OCI-LY1 (cell line): ENCODE measurements around the gene COX6A2.

ENCODE experiments used
- H2AFZ ChIP-seq: fragments of 200-600 bp; sonication (generic), shearing (Covaris generic); 2 replicates; pipeline ENCODE4 v1.6.0; 2014; ENCODE audit warnings: antibody characterized with exemption, mild to moderate bottlenecking, low read length
- H3F3A ChIP-seq: fragments of 200-600 bp; sonication (generic), shearing (Covaris generic); 2 replicates; pipeline ENCODE4 v1.6.0; 2014; ENCODE audit warnings: mild to moderate bottlenecking, antibody characterized with exemption, low read length, moderate library complexity; ENCODE audit not compliant: insufficient read depth
- H3K27ac ChIP-seq: fragments of 200-600 bp; sonication (generic); 2 replicates; pipeline ENCODE4 v1.5.1; 2014; ENCODE audit warnings: low read length, mixed run types, mild to moderate bottlenecking, low read depth; ENCODE audit not compliant: poor library complexity, severe bottlenecking
- H3K27me3 ChIP-seq: fragments of 200-600 bp; sonication (generic); 2 replicates; pipeline ENCODE4 v1.6.0; 2014; ENCODE audit warnings: antibody characterized with exemption, mild to moderate bottlenecking, low read length, moderate library complexity; ENCODE audit not compliant: insufficient read depth
- H3K36me3 ChIP-seq: fragments of 200-600 bp; sonication (generic); 2 replicates; pipeline ENCODE4 v1.6.1; 2014; ENCODE audit warnings: mild to moderate bottlenecking, antibody characterized with exemption, low read length, moderate library complexity, mixed read lengths; ENCODE audit not compliant: insufficient read depth
- H3K4me1 ChIP-seq: fragments of 200-600 bp; sonication (generic); 2 replicates; pipeline ENCODE4 v1.5.1; 2014; ENCODE audit warnings: mild to moderate bottlenecking, low read length, moderate library complexity; ENCODE audit not compliant: insufficient read depth, severe bottlenecking
- H3K4me2 ChIP-seq: fragments of 200-600 bp; sonication (generic), shearing (Covaris generic); 2 replicates; pipeline ENCODE4 v1.6.1; 2014; ENCODE audit warnings: low read length
- H3K4me3 ChIP-seq: fragments of 200-600 bp; sonication (generic); 2 replicates; pipeline ENCODE4 v1.5.1; 2014; ENCODE audit warnings: low read length, low read depth, mild to moderate bottlenecking, mixed read lengths; ENCODE audit not compliant: poor library complexity, severe bottlenecking
- H3K79me2 ChIP-seq: fragments of 200-600 bp; shearing (Covaris generic); 2 replicates; pipeline ENCODE4 v1.6.1; 2016; ENCODE audit warnings: mixed run types, low read length, mixed read lengths; ENCODE audit not compliant: insufficient read depth
- H3K9ac ChIP-seq: fragments of 200-600 bp; sonication (generic), shearing (Covaris generic); 2 replicates; pipeline ENCODE4 v1.6.1; 2014; ENCODE audit warnings: mild to moderate bottlenecking, low read length, mixed read lengths
- H3K9me2 ChIP-seq: fragments of 200-600 bp; sonication (generic), shearing (Covaris generic); 2 replicates; pipeline ENCODE4 v1.6.1; 2014; ENCODE audit warnings: low read depth, mild to moderate bottlenecking, low read length, mixed read lengths
- H3K9me3 ChIP-seq: fragments of 200-600 bp; shearing (Covaris generic); 2 replicates; pipeline ENCODE4 v1.6.1; 2014; ENCODE audit warnings: low read length, mixed read lengths
- H4K20me1 ChIP-seq: fragments of 200-600 bp; sonication (generic), shearing (Covaris generic); 2 replicates; pipeline ENCODE4 v1.6.0; 2016; ENCODE audit warnings: mild to moderate bottlenecking, low read length; ENCODE audit not compliant: insufficient read depth
- CTCF ChIP-seq: fragments of 200-600 bp; sonication (generic), shearing (Covaris generic); IDR thresholded peaks from 2 replicates; pipeline ENCODE4 v1.5.1; 2017; ENCODE audit warnings: mild to moderate bottlenecking, antibody characterized with exemption, low read length, moderate library complexity, mixed read lengths
- EZH2 ChIP-seq: fragments of 200-600 bp; sonication (generic), shearing (Covaris generic); IDR thresholded peaks from 2 replicates; pipeline ENCODE4 v1.8.0; 2017; ENCODE audit warnings: borderline replicate concordance, mixed run types, mild to moderate bottlenecking, antibody characterized with exemption, low read length, moderate library complexity, mixed read lengths

The COX6A2 gene

GRCh38 chr16:31430380-31431052 is 2.4 kb upstream of the COX6A2 start:
- Histone ChIP-seq H3K4me2 (no peak overlapping the region), H3K36me3 (no peaks in the 10 kb centered on the region), H3K4me3 (no peak overlapping the region), H3K27ac (no peak overlapping the region), H3K9ac (no peak overlapping the region), H3K9me3 (no peaks in the 10 kb centered on the region), H4K20me1 (no peaks in the 10 kb centered on the region), H2AFZ (no peak overlapping the region), H3K9me2 (no peaks in the 10 kb centered on the region), H3F3A (no peaks in the 10 kb centered on the region), H3K27me3 (no peaks in the 10 kb centered on the region), H3K4me1 (no peaks in the 10 kb centered on the region), H3K79me2 (no peaks in the 10 kb centered on the region)
- TF ChIP-seq EZH2: no peak
- TF ChIP-seq CTCF: no peak

GRCh38 chr16:31429796-31430195 is 1.6 kb upstream of the COX6A2 start:
- H3F3A ChIP-seq: no peaks in the 10 kb centered on the region
- no peaks in the 10 kb centered on the region for H3K9me3 ChIP-seq
- H2AFZ ChIP-seq: no peak overlapping the region
- no peaks in the 10 kb centered on the region for H3K36me3 ChIP-seq
- H3K9ac ChIP-seq: no peak overlapping the region
- no peaks in the 10 kb centered on the region for H3K9me2 ChIP-seq
- TF ChIP-seq EZH2: no peak
- no peak overlapping the region for H3K4me3 ChIP-seq
- no peaks in the 10 kb centered on the region for H3K79me2 ChIP-seq
- H3K27ac ChIP-seq: no peak overlapping the region
- no peak overlapping the region for H3K4me2 ChIP-seq
- no peaks in the 10 kb centered on the region for H3K27me3 ChIP-seq
- H4K20me1 ChIP-seq: no peaks in the 10 kb centered on the region
- H3K4me1 ChIP-seq: no peaks in the 10 kb centered on the region

GRCh38 chr16:31429314-31429713 is 1.2 kb upstream of the COX6A2 start:
- Histone ChIP-seq H3K27ac (no peak overlapping the region), H3K9me3 (no peaks in the 10 kb centered on the region), H3K9me2 (no peaks in the 10 kb centered on the region), H3K4me3 (no peak overlapping the region), H3F3A (no peaks in the 10 kb centered on the region), H3K79me2 (no peaks in the 10 kb centered on the region), H4K20me1 (no peaks in the 10 kb centered on the region), H3K4me1 (no peaks in the 10 kb centered on the region), H3K4me2 (no peak overlapping the region), H3K36me3 (no peaks in the 10 kb centered on the region), H3K9ac (no peak overlapping the region), H3K27me3 (no peaks in the 10 kb centered on the region), H2AFZ (no peak overlapping the region)
- TF ChIP-seq CTCF (no peak), EZH2 (no peak)

- H3K9me2 ChIP-seq: no peaks in the 10 kb centered on the region
- H3F3A ChIP-seq: no peaks in the 10 kb centered on the region
- no peak overlapping the region for H3K4me2 ChIP-seq
- TF ChIP-seq EZH2 (no peak), CTCF (no peak)
- no peaks in the 10 kb centered on the region for H3K36me3 ChIP-seq
- no peaks in the 10 kb centered on the region for H3K79me2 ChIP-seq
- H3K4me3 ChIP-seq: no peak overlapping the region
- H3K27ac ChIP-seq: no peak overlapping the region
- no peaks in the 10 kb centered on the region for H3K4me1 ChIP-seq
- H3K9me3 ChIP-seq: no peaks in the 10 kb centered on the region
- no peaks in the 10 kb centered on the region for H3K27me3 ChIP-seq
- H2AFZ ChIP-seq: no peak overlapping the region
- H4K20me1 ChIP-seq: no peaks in the 10 kb centered on the region
- H3K9ac ChIP-seq: no peak overlapping the region
Measured at GRCh38 chr16:31428638-31429247, 583 bp upstream of the COX6A2 start.
